Epithelial cell of esophagus (primary cell): ENCODE data around the gene FOXL2NB.

ENCODE experiments used
- DNase-seq: peaks from one replicate; pipeline ENCODE4 v3.0.0; 2010; ENCODE audit warnings: low read depth
- H3K4me3 ChIP-seq: 2 replicates; pipeline ENCODE4 v1.5.1; 2011; ENCODE audit warnings: mild to moderate bottlenecking, low read length, control low read depth
- TF ChIP-seq, protein P1 (sequence below): IDR thresholded peaks from 2 replicates; pipeline ENCODE4 v1.5.1; 2011; ENCODE audit warnings: low read depth, mild to moderate bottlenecking, low read length, control low read depth, inconsistent platforms; ENCODE audit not compliant: insufficient read depth; ENCODE audit errors: missing control alignments

Gene FOXL2NB

GRCh38 chr3:138960417-138960852 lies 13.4 kb downstream of the FOXL2NB start:
- TF ChIP-seq, protein P1, sequence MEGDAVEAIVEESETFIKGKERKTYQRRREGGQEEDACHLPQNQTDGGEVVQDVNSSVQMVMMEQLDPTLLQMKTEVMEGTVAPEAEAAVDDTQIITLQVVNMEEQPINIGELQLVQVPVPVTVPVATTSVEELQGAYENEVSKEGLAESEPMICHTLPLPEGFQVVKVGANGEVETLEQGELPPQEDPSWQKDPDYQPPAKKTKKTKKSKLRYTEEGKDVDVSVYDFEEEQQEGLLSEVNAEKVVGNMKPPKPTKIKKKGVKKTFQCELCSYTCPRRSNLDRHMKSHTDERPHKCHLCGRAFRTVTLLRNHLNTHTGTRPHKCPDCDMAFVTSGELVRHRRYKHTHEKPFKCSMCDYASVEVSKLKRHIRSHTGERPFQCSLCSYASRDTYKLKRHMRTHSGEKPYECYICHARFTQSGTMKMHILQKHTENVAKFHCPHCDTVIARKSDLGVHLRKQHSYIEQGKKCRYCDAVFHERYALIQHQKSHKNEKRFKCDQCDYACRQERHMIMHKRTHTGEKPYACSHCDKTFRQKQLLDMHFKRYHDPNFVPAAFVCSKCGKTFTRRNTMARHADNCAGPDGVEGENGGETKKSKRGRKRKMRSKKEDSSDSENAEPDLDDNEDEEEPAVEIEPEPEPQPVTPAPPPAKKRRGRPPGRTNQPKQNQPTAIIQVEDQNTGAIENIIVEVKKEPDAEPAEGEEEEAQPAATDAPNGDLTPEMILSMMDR = no peak
- no peak overlapping the region for H3K4me3 ChIP-seq
- no peak for DNase-seq

GRCh38 chr3:138962854-138963560 lies 16.0 kb downstream of the FOXL2NB start:
- no peak overlapping the region for H3K4me3 ChIP-seq
- TF ChIP-seq, protein P1 = no peak
- DNase-seq = no peak

GRCh38 chr3:138964264-138964663 lies 17.2 kb downstream of the FOXL2NB start:
- no peak overlapping the region for H3K4me3 ChIP-seq
- DNase-seq = no peak
- TF ChIP-seq, protein P1 = no peak

- no peak for DNase-seq
- TF ChIP-seq, protein P1 = no peak
- H3K4me3 ChIP-seq = no peak overlapping the region
Measured at GRCh38 chr3:138964923-138965322, 17.9 kb downstream of the FOXL2NB start.

- no peak overlapping the region for H3K4me3 ChIP-seq
- TF ChIP-seq, protein P1 = no peak
- no peak for DNase-seq
Measured at GRCh38 chr3:138971766-138972320, 24.8 kb downstream of the FOXL2NB start.

- DNase-seq = no peak
- no peak overlapping the region for H3K4me3 ChIP-seq
- TF ChIP-seq, protein P1 = no peak
Measured at GRCh38 chr3:138972941-138973340, 25.9 kb downstream of the FOXL2NB start.

- TF ChIP-seq, protein P1 = no peak
- peak; percentile 54 for DNase-seq
- no peak overlapping the region for H3K4me3 ChIP-seq
Measured at GRCh38 chr3:138974462-138974861, 27.4 kb downstream of the FOXL2NB start.
